ENCODE data around the gene SRGN.

Gene SRGN

DNA sequence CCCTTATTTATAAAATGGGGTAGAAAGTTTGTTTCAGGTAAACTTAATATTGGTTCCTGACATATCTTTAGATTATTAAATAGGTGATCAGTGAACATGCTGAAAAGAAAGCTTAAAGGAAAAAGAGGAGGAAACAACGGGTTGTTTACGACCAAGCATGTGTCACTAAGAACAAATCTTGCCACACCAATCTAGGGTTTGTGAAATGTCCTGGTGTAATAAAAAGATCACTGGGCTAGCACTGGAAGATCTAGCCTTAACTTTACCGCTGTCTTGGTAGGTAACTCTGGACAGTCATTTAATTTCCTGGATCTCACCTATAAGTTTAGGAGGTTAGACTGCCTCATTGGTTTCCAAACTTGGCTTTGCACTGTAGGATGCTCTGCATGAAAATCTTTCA, 55.1 kb downstream of the SRGN start:
- TF ChIP-seq, protein P1, sequence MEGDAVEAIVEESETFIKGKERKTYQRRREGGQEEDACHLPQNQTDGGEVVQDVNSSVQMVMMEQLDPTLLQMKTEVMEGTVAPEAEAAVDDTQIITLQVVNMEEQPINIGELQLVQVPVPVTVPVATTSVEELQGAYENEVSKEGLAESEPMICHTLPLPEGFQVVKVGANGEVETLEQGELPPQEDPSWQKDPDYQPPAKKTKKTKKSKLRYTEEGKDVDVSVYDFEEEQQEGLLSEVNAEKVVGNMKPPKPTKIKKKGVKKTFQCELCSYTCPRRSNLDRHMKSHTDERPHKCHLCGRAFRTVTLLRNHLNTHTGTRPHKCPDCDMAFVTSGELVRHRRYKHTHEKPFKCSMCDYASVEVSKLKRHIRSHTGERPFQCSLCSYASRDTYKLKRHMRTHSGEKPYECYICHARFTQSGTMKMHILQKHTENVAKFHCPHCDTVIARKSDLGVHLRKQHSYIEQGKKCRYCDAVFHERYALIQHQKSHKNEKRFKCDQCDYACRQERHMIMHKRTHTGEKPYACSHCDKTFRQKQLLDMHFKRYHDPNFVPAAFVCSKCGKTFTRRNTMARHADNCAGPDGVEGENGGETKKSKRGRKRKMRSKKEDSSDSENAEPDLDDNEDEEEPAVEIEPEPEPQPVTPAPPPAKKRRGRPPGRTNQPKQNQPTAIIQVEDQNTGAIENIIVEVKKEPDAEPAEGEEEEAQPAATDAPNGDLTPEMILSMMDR (IDR thresholded peaks at IDR 0.05; ENCODE audit: extremely low read depth, missing control alignments), result no peak
- no peak for DNase-seq (ENCODE audit: low spot score)

DNA sequence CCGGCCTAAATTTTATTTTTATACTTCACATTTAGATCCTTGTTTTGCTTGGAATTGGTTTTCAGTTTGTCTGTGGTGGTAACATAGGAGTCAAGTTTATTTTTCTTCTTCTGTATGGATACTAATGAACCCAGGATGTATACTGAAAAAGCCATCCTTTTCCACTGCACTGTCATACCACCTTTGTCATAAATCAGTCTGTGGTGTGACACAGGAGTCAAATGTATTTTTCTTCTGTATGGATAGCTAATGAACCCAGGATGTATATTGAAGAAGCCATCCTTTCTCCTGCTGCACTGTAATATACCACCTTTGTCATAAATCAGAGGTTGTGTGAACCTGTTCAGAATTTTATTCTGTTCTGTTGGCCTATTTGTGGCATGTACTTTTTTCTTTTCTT, 57.4 kb downstream of the SRGN start:
- TF ChIP-seq, protein P1 (IDR thresholded peaks at IDR 0.05; ENCODE audit: extremely low read depth, missing control alignments), result no peak
- DNase-seq (ENCODE audit: low spot score), result no peak

GRCh38 chr10:69145864-69146263, 58.0 kb downstream of the SRGN start:
- DNase-seq (ENCODE audit: low spot score), result no peak

GRCh38 chr10:69146759-69147158, 58.9 kb downstream of the SRGN start:
- TF ChIP-seq, protein P1 (IDR thresholded peaks at IDR 0.05; ENCODE audit: extremely low read depth, missing control alignments), result no peak
- DNase-seq (ENCODE audit: low spot score), result no peak

More at GRCh38 chr10:69145864-69146263, 58.0 kb downstream of the SRGN start:
- TF ChIP-seq, protein P1 (IDR thresholded peaks at IDR 0.05; ENCODE audit: extremely low read depth, missing control alignments), result no peak

DNA sequence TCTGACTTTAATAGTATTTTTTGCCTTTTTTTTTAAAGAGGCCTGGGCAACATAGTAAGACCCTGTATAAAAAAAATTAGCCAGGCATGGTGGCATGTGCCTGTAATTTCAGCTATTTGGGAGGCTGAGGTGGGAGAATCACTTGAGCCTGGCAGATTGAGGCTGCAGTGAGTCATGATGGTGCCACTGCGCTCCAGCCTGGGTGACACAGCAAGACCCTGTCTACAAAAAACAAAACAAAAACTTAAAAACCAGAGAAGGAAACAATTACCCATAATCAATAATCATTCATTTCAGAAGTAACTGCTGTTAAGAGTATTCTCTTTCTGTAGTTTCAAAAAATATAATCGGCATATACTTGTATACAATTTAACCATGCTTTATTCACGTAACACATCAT, 64.1 kb downstream of the SRGN start:
- DNase-seq (ENCODE audit: low spot score), result no peak
- TF ChIP-seq, protein P1 (IDR thresholded peaks at IDR 0.05; ENCODE audit: extremely low read depth, missing control alignments), result no peak

DNA sequence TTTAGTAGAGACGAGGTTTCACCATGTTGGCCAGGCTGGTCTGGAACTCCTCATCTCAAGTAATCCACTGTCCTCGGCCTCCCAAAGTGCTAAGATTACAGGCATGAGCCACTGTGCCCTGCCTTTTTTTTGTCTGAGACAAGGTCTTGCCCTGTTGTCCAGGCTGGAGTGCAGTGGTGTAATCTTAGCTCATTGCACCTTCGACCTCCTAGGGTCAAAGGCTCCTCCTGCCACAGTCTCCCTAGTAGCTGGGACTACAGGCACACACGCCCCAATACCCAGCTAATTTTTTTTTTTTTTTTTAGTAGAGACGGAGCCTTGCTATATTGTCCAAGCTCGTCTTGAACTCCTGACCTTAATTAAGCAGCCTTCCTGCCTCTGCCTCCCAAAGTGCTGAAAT, 65.3 kb downstream of the SRGN start:
- no peak for DNase-seq (ENCODE audit: low spot score)
- TF ChIP-seq, protein P1 (IDR thresholded peaks at IDR 0.05; ENCODE audit: extremely low read depth, missing control alignments), result no peak

All from GM20000 (cell line).